Measurements from ENCODE around the gene PDE9A.

DNA sequence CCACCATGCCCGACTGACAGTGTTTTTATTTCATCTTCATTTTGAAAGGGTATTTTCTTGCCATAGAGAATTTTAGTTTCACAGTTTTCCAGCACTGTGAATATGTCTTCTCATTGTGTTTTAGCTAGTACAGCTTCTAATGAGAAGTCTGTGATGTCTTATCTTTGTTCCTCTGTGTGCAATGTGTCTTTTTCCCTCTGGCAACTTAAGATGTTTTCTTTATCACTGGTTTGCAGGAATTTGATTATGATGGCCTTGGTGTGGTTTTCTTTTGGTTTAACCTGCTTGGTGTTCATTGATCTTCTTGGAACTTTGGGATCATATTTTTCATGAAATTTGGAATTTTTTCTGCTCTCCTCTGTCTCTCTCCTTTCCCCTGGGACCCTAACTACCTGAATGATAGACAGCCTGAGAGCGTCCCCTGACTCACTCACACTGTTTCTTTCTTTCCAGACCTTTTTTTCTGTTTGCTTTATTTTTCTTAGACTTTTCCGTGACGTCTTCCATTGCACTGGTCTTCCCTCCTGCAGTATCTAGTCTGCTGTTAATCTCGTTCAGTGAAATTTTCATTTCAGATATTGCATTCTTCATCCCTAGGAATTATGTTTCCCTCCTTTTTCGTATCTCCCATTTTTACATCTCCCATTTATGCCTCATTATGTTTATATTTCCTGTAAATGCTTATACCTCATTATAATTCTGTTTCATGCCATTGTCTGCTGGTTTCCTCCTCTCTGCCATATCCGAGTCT lies 48.5 kb downstream of the PDE9A start:
- TF ChIP-seq, protein P1, sequence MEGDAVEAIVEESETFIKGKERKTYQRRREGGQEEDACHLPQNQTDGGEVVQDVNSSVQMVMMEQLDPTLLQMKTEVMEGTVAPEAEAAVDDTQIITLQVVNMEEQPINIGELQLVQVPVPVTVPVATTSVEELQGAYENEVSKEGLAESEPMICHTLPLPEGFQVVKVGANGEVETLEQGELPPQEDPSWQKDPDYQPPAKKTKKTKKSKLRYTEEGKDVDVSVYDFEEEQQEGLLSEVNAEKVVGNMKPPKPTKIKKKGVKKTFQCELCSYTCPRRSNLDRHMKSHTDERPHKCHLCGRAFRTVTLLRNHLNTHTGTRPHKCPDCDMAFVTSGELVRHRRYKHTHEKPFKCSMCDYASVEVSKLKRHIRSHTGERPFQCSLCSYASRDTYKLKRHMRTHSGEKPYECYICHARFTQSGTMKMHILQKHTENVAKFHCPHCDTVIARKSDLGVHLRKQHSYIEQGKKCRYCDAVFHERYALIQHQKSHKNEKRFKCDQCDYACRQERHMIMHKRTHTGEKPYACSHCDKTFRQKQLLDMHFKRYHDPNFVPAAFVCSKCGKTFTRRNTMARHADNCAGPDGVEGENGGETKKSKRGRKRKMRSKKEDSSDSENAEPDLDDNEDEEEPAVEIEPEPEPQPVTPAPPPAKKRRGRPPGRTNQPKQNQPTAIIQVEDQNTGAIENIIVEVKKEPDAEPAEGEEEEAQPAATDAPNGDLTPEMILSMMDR (IDR thresholded peaks at IDR 0.05): no peak
- no peak for TF ChIP-seq POLR2A (IDR thresholded peaks at IDR 0.05)
